ENCODE results near the gene COLEC12.

DNA sequence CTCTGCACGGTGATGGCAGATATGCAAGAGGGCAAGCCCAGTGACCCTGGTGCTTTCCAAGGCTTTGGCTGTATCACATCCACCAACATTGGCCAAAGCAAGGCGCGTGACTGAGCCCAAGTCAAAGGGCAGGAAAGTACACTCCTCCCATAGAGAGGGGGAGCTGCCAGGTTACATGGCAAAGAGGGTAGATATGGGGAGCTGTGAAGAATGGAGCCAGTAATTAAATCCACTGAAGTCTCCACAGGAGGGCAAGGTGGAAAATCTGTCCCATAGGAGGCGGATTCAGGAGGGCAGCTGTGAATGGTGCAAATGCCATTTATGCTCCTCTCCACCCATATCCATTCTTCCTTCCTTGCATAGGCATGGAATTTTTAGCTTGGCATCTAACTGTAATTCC is 188.1 kb downstream of the COLEC12 start:
- TF ChIP-seq POLR2AphosphoS5 (IDR thresholded peaks at IDR 0.05) (no peak), POLR2A (IDR thresholded peaks at IDR 0.05) (no peak)
- TF ChIP-seq, protein P1, sequence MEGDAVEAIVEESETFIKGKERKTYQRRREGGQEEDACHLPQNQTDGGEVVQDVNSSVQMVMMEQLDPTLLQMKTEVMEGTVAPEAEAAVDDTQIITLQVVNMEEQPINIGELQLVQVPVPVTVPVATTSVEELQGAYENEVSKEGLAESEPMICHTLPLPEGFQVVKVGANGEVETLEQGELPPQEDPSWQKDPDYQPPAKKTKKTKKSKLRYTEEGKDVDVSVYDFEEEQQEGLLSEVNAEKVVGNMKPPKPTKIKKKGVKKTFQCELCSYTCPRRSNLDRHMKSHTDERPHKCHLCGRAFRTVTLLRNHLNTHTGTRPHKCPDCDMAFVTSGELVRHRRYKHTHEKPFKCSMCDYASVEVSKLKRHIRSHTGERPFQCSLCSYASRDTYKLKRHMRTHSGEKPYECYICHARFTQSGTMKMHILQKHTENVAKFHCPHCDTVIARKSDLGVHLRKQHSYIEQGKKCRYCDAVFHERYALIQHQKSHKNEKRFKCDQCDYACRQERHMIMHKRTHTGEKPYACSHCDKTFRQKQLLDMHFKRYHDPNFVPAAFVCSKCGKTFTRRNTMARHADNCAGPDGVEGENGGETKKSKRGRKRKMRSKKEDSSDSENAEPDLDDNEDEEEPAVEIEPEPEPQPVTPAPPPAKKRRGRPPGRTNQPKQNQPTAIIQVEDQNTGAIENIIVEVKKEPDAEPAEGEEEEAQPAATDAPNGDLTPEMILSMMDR (IDR thresholded peaks at IDR 0.05), result no peak
